Neuronal stem cell (in vitro differentiated cells): Measurements from ENCODE around the gene CAST.

Source experiments
- DNase-seq: peaks from one replicate; pipeline ENCODE4 v3.0.0-alpha.2; 2013; ENCODE audit warnings: low spot score
- H2AFZ ChIP-seq: one replicate; pipeline ENCODE4 v1.6.1; 2013; ENCODE audit warnings: mild to moderate bottlenecking, low read length, inconsistent platforms
- H2AK5ac ChIP-seq: 2 replicates; pipeline ENCODE4 v1.6.1; 2013; ENCODE audit warnings: low read depth, mild to moderate bottlenecking, inconsistent platforms, low read length, moderate library complexity, mixed read lengths
- H2BK120ac ChIP-seq: 2 replicates; pipeline ENCODE4 v1.6.1; 2013; ENCODE audit warnings: low read depth, mild to moderate bottlenecking, inconsistent platforms, low read length, moderate library complexity, mixed read lengths
- H2BK12ac ChIP-seq: one replicate; pipeline ENCODE4 v1.6.1; 2013; ENCODE audit warnings: low read length, inconsistent platforms
- H2BK15ac ChIP-seq: 2 replicates; pipeline ENCODE4 v1.6.1; 2013; ENCODE audit warnings: mild to moderate bottlenecking, low read length, inconsistent platforms, mixed read lengths
- H2BK5ac ChIP-seq: one replicate; pipeline ENCODE4 v1.6.1; 2013; ENCODE audit warnings: inconsistent platforms, mild to moderate bottlenecking, low read length, moderate library complexity
- H3K14ac ChIP-seq: one replicate; pipeline ENCODE4 v1.6.1; 2013; ENCODE audit warnings: low read length, inconsistent platforms
- H3K18ac ChIP-seq: 2 replicates; pipeline ENCODE4 v1.6.1; 2013; ENCODE audit warnings: low read length, inconsistent platforms
- H3K23ac ChIP-seq: 2 replicates; pipeline ENCODE4 v1.6.1; 2013; ENCODE audit warnings: low read depth, mild to moderate bottlenecking, mixed read lengths, low read length, inconsistent platforms; ENCODE audit not compliant: poor library complexity
- H3K27ac ChIP-seq: replicated peaks from 3 replicates; pipeline ENCODE4 v1.5.1; 2013; ENCODE audit warnings: low read length, inconsistent platforms
- H3K27me3 ChIP-seq, 3 experiments: 2 replicates each; pipeline ENCODE4 v1.6.1; 2013; ENCODE audit warnings: low read length in 3 of 3, mild to moderate bottlenecking in 2 of 3, inconsistent platforms in 1 of 3, low read depth in 1 of 3, mixed read lengths in 1 of 3, moderate library complexity in 1 of 3; ENCODE audit not compliant: control insufficient read depth in 3 of 3, insufficient read depth in 3 of 3
- H3K36me3 ChIP-seq, 2 donors: replicated peaks in 1 of 2; 2 replicates each; pipeline ENCODE4 v1.6.1; 2013; ENCODE audit warnings: low read length in 2 of 2; ENCODE audit not compliant: control insufficient read depth in 2 of 2, insufficient read depth in 2 of 2
- H3K4ac ChIP-seq: 2 replicates; pipeline ENCODE4 v1.6.1; 2013; ENCODE audit warnings: inconsistent platforms, mild to moderate bottlenecking, low read length, moderate library complexity
- H3K4me1 ChIP-seq, 2 donors: 1 replicate in 1 of 2; 2 replicates in 1 of 2; pipeline ENCODE4 v1.6.1; 2013; ENCODE audit warnings: low read length in 2 of 2, low read depth in 1 of 2; ENCODE audit not compliant: control insufficient read depth in 2 of 2, insufficient read depth in 1 of 2
- H3K4me2 ChIP-seq: one replicate; pipeline ENCODE4 v1.6.1; 2013; ENCODE audit warnings: mild to moderate bottlenecking, low read length, inconsistent platforms; ENCODE audit not compliant: insufficient read depth, poor library complexity, severe bottlenecking
- H3K4me3 ChIP-seq, 2 donors: 2 replicates each; pipeline ENCODE4 v1.5.1; 2013; ENCODE audit warnings: low read length in 2 of 2, mild to moderate bottlenecking in 2 of 2, inconsistent platforms in 1 of 2, moderate library complexity in 1 of 2
- H3K79me1 ChIP-seq: one replicate; pipeline ENCODE4 v1.6.1; 2013; ENCODE audit warnings: low read depth, mild to moderate bottlenecking, inconsistent platforms, low read length, moderate library complexity
- H3K9ac ChIP-seq: one replicate; pipeline ENCODE4 v1.6.1; 2013; ENCODE audit warnings: mild to moderate bottlenecking, low read depth, low read length, inconsistent platforms; ENCODE audit not compliant: poor library complexity
- H3K9me3 ChIP-seq, 2 donors: replicated peaks in 1 of 2; 2 replicates each; pipeline versions ENCODE3 to v1.6.1; 2013; ENCODE audit warnings: low read length in 2 of 2, mild to moderate bottlenecking in 2 of 2, inconsistent platforms in 1 of 2, low read depth in 1 of 2, mixed read lengths in 1 of 2, moderate library complexity in 1 of 2; ENCODE audit not compliant: control insufficient read depth in 2 of 2, insufficient read depth in 1 of 2
- H4K8ac ChIP-seq: one replicate; pipeline ENCODE4 v1.6.1; 2013; ENCODE audit warnings: low read depth, mild to moderate bottlenecking, inconsistent platforms, low read length, moderate library complexity
- H4K91ac ChIP-seq: one replicate; pipeline ENCODE4 v1.6.1; 2013; ENCODE audit warnings: low read length, low read depth, mild to moderate bottlenecking, inconsistent platforms; ENCODE audit not compliant: poor library complexity
- WGBS, 2 donors: extraction: QIAGEN DNeasy Blood & Tissue Kit; methylation state at CpG; one replicate each; pipeline ENCODE4 v1.1.7; 2013; ENCODE audit warnings: missing lambda C conversion rate in 2 of 2, mixed read lengths in 1 of 2; ENCODE audit not compliant: insufficient read length in 2 of 2, insufficient replicate concordance in 1 of 2; ENCODE audit errors: extremely low coverage in 2 of 2; 5-methylcytosine and 5-hydroxymethylcytosine counted together

The CAST gene

GRCh38 chr5:96763026-96763425 lies 100.8 kb downstream of the CAST start:
- no peak overlapping the region for H3K4me3 ChIP-seq
- H2BK15ac ChIP-seq: no peak overlapping the region
- no peak overlapping the region for H2BK12ac ChIP-seq
- H2BK5ac ChIP-seq: no peak overlapping the region
- no peak overlapping the region for H3K4ac ChIP-seq
- no peaks in the 10 kb centered on the region for H3K27me3 ChIP-seq
- H2AFZ ChIP-seq: no peak overlapping the region
- no peak overlapping the region for H3K27ac ChIP-seq
- H3K4me1 ChIP-seq: peaks cover 3% of the 10 kb centered on the region in 2 donors
- H3K9me3 ChIP-seq: no peaks in the 10 kb centered on the region
- H3K4me2 ChIP-seq: no peak overlapping the region
- no peak overlapping the region for H4K8ac ChIP-seq
- H3K9ac ChIP-seq: no peak overlapping the region
- no peak overlapping the region for H2AK5ac ChIP-seq
- no peak overlapping the region for H3K23ac ChIP-seq
- no peak for DNase-seq
- H3K36me3 ChIP-seq: peaks cover 2 to 80% of the 10 kb centered on the region in 2 donors
- H3K18ac ChIP-seq: no peak overlapping the region
- H4K91ac ChIP-seq: no peak overlapping the region
- H2BK120ac ChIP-seq: no peak overlapping the region
- H3K79me1 ChIP-seq: no peaks in the 10 kb centered on the region
- H3K14ac ChIP-seq: no peak overlapping the region
- WGBS, 2 donors: no CpG with 5 or more reads among the region's 5 CpGs

GRCh38 chr5:96765043-96765442 lies 102.9 kb downstream of the CAST start:
- Histone ChIP-seq H4K91ac (no peak overlapping the region), H3K9ac (no peak overlapping the region), H3K14ac (no peak overlapping the region), H3K18ac (no peak overlapping the region), H3K27ac (no peak overlapping the region), H2AK5ac (no peak overlapping the region), H2BK12ac (no peak overlapping the region), H3K23ac (no peak overlapping the region), H3K4ac (no peak overlapping the region), H2AFZ (no peak overlapping the region), H4K8ac (no peak overlapping the region), H2BK5ac (no peak overlapping the region), H3K36me3 (peaks cover 2 to 89% of the 10 kb centered on the region in 2 donors), H2BK15ac (no peak overlapping the region), H3K4me1 (peaks cover 3% of the 10 kb centered on the region in 2 donors), H3K4me3 (no peak overlapping the region), H2BK120ac (no peak overlapping the region), H3K4me2 (no peak overlapping the region), H3K79me1 (no peaks in the 10 kb centered on the region), H3K27me3 (no peaks in the 10 kb centered on the region), H3K9me3 (no peaks in the 10 kb centered on the region)
- DNase-seq: no peak
- WGBS, 2 donors: no CpG with 5 or more reads among the region's 1 CpG

GRCh38 chr5:96768708-96769251 lies 106.6 kb downstream of the CAST start:
- H3K27ac ChIP-seq: no peak overlapping the region
- H2BK12ac ChIP-seq: no peak overlapping the region
- H3K18ac ChIP-seq: no peak overlapping the region
- H3K23ac ChIP-seq: no peak overlapping the region
- no peak overlapping the region for H2AK5ac ChIP-seq
- H4K91ac ChIP-seq: no peak overlapping the region
- H3K9ac ChIP-seq: no peak overlapping the region
- no peak overlapping the region for H2BK15ac ChIP-seq
- peaks cover 2 to 100% of the 10 kb centered on the region in 2 donors for H3K36me3 ChIP-seq
- no peak for DNase-seq
- no CpG with 5 or more reads among the region's 4 CpGs for WGBS, 2 donors
- no peak overlapping the region for H3K4me3 ChIP-seq
- no peak overlapping the region for H2BK120ac ChIP-seq
- no peak overlapping the region for H3K4ac ChIP-seq
- H4K8ac ChIP-seq: no peak overlapping the region
- H3K79me1 ChIP-seq: no peaks in the 10 kb centered on the region
- no peak overlapping the region for H2BK5ac ChIP-seq
- H3K14ac ChIP-seq: no peak overlapping the region
- H2AFZ ChIP-seq: no peak overlapping the region
- H3K4me1 ChIP-seq: peaks cover 0 to 3% of the 10 kb centered on the region in 2 donors
- no peaks in the 10 kb centered on the region for H3K9me3 ChIP-seq
- H3K27me3 ChIP-seq: no peaks in the 10 kb centered on the region
- no peak overlapping the region for H3K4me2 ChIP-seq

GRCh38 chr5:96771395-96771794 lies 109.2 kb downstream of the CAST start:
- Histone ChIP-seq H3K27ac (no peak overlapping the region), H3K79me1 (no peaks in the 10 kb centered on the region), H4K91ac (no peak overlapping the region), H3K14ac (no peak overlapping the region), H3K4me2 (no peak overlapping the region), H3K9ac (no peak overlapping the region), H2AK5ac (no peak overlapping the region), H3K9me3 (no peaks in the 10 kb centered on the region), H3K18ac (no peak overlapping the region), H3K23ac (no peak overlapping the region), H3K4me1 (peaks cover 0 to 2% of the 10 kb centered on the region in 2 donors), H3K4ac (no peak overlapping the region), H2BK15ac (no peak overlapping the region), H2BK120ac (no peak overlapping the region), H3K4me3 (no peak overlapping the region), H3K27me3 (no peaks in the 10 kb centered on the region), H2BK5ac (no peak overlapping the region), H4K8ac (no peak overlapping the region), H3K36me3 (peaks cover 2 to 100% of the 10 kb centered on the region in 2 donors), H2AFZ (no peak overlapping the region), H2BK12ac (no peak overlapping the region)
- no CpG with 5 or more reads among the region's 1 CpG for WGBS, 2 donors
- DNase-seq: no peak
